Sciatic nerve (tissue), 2 donors: Measurements from ENCODE around the gene HOXA1. TPM values are rescaled to one million over a fixed set of nuclear protein-coding genes. Genes with fewer than 3 reads are reported as not detected.

Experiments used
- ATAC-seq: fragments of 200-7000 bp; cut with Tn5 transposase; one replicate; pipeline ENCODE4 v1.9.1; 2020; ENCODE audit warnings: mild to moderate bottlenecking, moderate library complexity
- DNase-seq: peaks from one replicate; pipeline ENCODE4 v3.0.0-alpha.2; 2020; ENCODE audit warnings: low spot score
- intact Hi-C: fragments of 100-400 bp; cut with DNase I; formaldehyde crosslinking; loops from one replicate; pipeline ENCODE4 v1.14.2; 2022
- total RNA-seq: library from RNA; stranded (reverse); fragmentation: NEBNext Ultra II Directional; extraction: Animal tissue kit (Norgen Biotek cat#: 25700); gene quantifications from one replicate; pipeline ENCODE4 v1.2.1, GENCODE V29; 2021
- donor health status: DM: no; HTN: no; CAD: no.
- donor health status: DM: no; HTN: no; CAD: no.

The HOXA1 gene
- total RNA-seq, 1 donor from 2014 or later, result 0.98 TPM

- ATAC-seq (peak; percentile 48), DNase-seq (peak; percentile 59)
- intact Hi-C loops, result no loop called here
Observed at GRCh38 chr7:27122077-27122910, 26.5 kb upstream of the HOXA1 start.

GRCh38 chr7:27121684-27122076 is 25.9 kb upstream of the HOXA1 start:
- intact Hi-C loops, result no loop called here
- no peak for DNase-seq
- ATAC-seq, result no peak

- ATAC-seq (no peak), DNase-seq (no peak)
- intact Hi-C loops, result no loop called here
Observed at GRCh38 chr7:27119412-27119911, 23.7 kb upstream of the HOXA1 start.

GRCh38 chr7:27118580-27118979 is 22.8 kb upstream of the HOXA1 start:
- DNase-seq, result no peak
- ATAC-seq, result no peak
- intact Hi-C loops, result no loop called here

- ATAC-seq (no peak), DNase-seq (no peak)
- intact Hi-C loops, result no loop called here
Observed at GRCh38 chr7:27117887-27118491, 22.2 kb upstream of the HOXA1 start.

DNA sequence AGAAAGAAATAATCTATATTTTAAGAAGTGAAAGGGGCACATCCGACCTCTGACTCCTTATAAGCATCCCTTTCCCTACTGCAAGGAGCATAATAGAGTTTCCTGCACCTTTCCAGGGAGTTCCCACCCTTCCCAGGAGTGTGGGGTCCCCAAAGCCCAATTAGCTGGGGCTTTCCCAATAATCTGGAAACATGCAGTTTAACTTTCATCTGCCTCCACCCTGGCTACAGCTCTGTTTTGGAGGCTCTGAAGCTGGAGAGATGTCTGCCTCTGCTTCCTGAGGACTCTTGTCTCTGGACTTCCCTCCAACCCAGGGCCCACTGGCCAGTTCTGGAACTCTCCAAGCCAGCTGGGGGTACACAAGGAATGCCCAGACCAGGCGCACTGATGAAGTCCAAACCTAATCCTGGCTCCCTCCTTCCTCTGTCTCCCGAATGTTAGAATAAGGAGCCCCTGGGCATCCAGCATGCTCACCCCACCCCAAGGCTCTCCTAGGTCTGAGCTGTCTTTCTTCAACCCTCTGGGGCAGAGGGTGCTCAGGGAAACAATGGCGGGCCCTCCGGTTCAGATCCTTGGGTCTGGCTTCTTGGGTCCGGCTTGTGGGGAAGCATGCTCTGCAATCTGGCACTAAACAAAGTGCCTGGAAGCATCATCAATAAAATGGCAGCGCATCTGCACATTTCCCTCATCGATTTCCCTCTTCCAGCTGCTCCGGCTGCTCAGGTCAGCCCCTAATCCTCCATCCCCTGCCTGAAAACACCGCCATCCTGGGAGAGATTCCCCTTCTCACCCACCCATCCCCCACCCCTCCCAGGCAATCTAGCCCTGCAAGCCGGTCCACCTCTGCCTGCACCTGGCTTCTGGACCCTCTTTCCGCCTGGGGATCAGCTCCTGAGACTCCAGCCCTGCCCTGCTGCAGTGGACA is 21.4 kb upstream of the HOXA1 start:
- intact Hi-C loops, result no loop called here
- DNase-seq (no peak), ATAC-seq (peak; percentile 11)

DNA sequence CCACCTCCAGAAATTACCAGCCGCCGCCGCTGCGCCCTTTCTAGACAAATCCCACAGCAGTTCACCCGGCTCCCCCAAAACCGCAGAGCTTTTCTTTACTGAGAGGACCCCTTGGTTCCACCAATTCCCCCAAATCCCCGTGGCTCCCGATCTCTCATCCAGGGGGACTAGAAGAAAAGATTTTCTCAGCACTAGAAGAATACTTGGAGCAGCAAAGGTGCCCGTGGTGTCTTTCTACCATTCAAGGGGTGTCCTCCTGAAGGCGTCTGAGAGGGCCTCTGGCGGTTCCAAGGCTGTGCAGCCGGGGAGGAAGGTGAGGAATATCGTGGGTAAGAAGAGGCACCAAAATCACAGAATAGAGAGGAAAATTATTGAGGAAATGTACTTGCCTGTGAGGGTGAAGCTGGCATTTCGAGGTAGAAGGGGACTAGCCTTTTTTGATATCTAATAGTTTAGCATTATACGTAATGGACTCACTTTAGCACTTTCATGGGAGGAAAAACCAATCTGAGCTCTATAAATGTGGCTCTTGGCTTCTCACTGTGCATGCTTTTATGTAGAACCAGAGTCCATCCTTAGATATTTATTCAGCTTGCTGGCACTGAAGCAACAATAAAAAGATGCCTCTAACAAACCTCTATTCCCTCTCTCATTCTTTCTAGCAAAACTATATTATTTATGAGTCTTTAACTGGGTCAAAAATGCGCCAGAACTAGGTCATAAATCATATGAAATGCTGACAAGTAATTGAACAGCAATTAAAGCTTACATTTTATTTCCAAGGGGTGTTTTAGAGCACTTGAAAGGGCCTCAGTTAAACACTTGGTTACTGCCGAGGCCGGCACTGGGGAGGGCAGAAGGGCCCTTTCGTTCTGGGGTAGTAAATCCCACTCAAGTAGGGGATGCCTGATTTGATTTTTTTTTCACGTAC is 20.5 kb upstream of the HOXA1 start:
- ATAC-seq (no peak), DNase-seq (peak; percentile 64)
- intact Hi-C loops, result no loop called here

- ATAC-seq (no peak), DNase-seq (peak; percentile 66)
- intact Hi-C loops, result no loop called here
Observed at GRCh38 chr7:27115221-27116026, 19.6 kb upstream of the HOXA1 start.

- intact Hi-C loops, result no loop called here
Observed at GRCh38 chr7:27114881-27115220, 19.1 kb upstream of the HOXA1 start.

DNA sequence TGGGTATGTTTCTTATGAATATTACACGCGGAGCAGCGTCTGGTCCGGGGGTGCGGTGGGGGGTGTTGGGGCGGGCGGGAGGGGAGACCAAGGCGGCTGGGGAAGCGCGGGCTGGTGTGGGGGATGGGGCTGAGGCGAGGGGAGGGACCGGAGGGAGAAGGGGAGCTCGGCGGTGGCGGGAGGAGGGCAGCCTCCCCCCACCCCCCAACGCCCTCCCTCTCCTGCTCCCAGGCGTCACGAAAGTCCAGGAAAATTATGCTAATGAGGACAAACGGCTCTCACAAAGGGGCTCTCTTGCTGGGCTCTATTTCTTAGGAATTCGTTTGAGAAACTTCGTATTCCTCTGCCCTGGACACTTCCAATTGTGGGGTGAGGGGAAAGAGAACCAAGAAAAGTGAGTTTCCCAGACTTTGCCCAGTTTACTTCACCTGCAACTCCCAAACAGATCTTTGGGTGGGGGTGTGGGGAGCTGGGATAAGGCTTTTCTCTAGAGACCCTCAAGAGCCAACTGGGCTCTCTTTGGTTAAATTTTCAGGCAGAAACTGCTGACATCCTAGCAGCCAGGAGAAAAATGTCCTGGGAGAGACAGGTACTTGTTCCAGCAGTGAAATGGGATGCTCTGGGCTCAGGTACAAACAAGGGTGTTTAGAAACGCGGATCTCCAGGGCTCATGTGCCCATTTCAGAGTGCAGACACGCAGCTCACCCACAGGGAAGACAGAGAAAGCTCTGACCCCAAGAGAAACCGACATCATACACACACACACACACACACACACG is 18.4 kb upstream of the HOXA1 start:
- intact Hi-C loops, result no loop called here
- DNase-seq (peak; percentile 79), ATAC-seq (peak; percentile 55)

More at GRCh38 chr7:27114881-27115220, 19.1 kb upstream of the HOXA1 start:
- DNase-seq, result no peak
- no peak for ATAC-seq

DNA sequence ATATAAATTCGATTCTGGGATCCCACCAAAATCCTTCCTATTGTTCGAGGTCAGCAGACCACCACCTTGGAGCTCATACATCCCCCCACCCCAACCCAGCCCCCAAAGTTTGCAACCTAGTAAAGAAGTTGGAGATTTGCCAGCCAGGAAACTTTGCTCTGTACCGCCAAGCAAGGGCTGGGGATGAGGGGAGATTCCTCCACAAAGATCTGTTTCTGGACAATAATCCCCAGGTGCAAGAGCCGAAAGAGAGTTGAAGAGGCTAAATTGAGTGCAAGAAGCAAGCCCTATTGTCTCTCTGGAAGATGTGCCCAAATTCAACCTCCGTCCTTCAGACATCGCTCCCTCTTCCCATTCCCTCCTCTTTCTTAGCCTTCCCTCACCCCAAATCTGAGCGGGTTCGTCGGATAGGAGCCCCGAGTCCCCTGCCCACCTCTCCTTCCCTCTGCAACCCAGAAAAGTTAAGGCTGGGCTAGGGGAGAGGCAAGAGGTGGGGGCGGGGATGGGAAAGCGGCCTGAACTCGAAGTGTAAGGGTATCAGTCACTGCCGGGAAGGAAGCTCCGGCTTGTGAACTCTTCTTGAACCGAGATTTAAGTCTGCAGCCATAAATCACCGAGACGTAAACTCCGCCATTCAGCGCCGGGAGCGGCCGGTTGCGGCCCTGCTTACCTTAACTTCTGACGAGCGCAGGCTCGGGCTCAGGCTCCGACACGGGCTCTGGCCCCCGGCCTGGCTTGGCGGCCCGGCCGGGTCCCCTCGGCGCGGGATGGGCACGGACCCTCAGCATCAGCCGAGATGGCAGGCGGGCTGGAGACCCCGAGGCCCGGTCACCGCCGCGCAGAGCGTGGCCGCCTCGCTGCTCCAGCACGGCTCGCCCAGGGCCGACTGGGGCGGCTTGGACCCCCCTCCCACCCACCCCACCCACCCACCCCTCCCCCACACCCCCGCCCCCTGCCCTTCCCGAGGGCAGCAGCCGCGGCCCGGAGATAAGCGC is 17.5 kb upstream of the HOXA1 start:
- intact Hi-C loops, result no loop called here
- DNase-seq, result peak; percentile 80

GRCh38 chr7:27112361-27112760 is 16.6 kb upstream of the HOXA1 start:
- intact Hi-C loops, result no loop called here
- DNase-seq, result no peak
- no peak for ATAC-seq

More for the DNA sequence above, 17.5 kb upstream of the HOXA1 start:
- ATAC-seq, result peak; percentile 3

GRCh38 chr7:27111751-27112277 is 16.0 kb upstream of the HOXA1 start:
- DNase-seq, result no peak
- intact Hi-C loops, result no loop called here
- ATAC-seq, result no peak

GRCh38 chr7:27111042-27111750 is 15.4 kb upstream of the HOXA1 start:
- ATAC-seq, result peak; percentile 46
- peak; percentile 70 for DNase-seq
- intact Hi-C loops, result no loop called here
